Stromal cell of bone marrow (primary cell): Measurements from ENCODE around the gene RAD9A.

Source experiments
- DNase-seq: peaks from one replicate; pipeline ENCODE4 v3.0.0-alpha.2; 2012; ENCODE audit warnings: low read depth

RAD9A gene

GRCh38 chr11:67391304-67392182 lies at the start of gene RAD9A:
TSS of gene RAD9A (plus strand) at chr11:67391986. CDS start at chr11:67392045, 59 bp downstream.
- DNase-seq = peak; percentile 89

DNA sequence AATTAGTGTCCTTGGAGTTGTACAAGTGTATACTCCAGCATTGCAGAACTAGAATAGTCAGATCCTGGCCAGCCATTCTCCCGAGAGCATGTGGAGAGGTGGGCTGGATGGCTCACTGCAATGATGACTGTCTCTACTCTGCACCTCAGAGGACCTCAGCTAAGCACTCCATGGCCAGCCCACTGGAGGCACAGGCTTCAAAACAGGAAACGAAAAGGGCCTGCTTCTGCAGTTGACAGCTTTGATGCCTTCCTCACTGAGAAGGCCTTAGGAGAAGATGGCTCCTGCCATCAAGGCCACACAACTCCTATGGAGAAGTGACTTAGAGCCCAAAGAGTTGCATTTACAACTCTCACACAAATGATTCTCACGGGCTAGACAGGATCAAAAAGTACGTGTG lies 47.5 kb upstream of the RAD9A start:
- no peak for DNase-seq

GRCh38 chr11:67345247-67345919 lies 46.4 kb upstream of the RAD9A start:
- no peak for DNase-seq

DNA sequence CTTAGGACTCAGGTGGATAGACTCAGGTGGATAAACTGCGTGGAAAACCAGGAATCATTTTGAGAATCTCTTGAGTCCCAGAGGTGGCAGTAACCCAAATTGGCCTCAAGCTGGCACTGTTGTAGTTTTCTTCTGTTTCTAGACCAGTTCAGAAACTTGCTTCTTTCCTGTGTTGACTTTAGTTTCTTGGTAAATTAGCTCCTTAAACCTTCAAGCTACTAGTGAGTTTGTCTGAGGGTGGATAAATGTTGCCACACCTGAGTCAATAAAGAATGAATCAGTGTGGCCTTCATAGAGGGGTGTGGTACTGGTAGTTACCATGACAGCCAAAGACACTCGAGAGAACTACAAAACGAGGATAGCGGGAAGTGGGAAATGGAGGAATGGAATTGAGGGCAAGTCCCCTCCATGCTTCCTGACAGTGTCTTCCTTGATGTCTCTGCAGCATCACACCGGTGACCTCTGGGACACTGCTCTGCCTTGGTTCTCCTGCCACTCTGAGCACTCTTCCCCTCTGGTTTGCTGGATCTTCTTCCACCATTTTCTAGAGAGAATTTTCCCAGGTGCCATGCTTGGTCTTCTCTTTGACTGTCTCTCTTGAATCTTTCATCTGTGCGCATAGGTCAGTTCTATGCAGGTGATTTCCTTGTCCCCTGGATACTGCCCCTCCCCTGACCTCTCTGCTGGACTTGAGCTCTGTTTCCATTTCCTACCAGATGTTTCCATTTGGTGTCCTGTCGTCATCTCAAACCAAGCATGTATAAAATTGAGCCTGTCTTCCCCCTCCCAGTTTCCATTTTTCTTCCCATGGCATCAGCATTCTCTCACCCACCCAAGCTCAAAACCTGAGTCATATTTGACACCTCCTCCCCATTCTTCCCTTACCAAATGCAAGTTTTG lies 45.6 kb upstream of the RAD9A start:
- DNase-seq = peak; percentile 50

GRCh38 chr11:67347964-67348749 lies 43.6 kb upstream of the RAD9A start:
- no peak for DNase-seq

DNA sequence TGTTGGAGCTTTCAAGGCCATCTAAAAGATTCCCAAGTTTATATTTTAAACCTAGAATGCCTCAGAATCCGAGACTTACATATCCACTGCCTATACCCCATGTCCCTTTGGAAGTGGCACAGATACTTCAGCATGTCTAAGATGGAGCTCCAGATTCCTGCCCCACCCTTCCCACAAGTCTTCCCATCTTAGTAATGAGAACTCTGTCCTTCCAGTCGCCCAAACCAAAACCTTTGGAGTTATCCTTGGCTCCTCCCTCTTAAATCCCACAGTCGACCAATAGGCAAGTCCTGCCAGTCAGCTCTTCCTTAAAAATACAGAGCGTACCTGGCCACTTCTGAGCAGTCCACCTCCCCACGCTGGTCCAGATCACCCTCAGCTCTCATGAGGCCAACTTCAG lies 42.8 kb upstream of the RAD9A start:
- no peak for DNase-seq

GRCh38 chr11:67349457-67349856 lies 42.3 kb upstream of the RAD9A start:
- DNase-seq = no peak

- DNase-seq = no peak
These were observed 41.8 kb upstream of the RAD9A start for GRCh38 chr11:67349928-67350465.

DNA sequence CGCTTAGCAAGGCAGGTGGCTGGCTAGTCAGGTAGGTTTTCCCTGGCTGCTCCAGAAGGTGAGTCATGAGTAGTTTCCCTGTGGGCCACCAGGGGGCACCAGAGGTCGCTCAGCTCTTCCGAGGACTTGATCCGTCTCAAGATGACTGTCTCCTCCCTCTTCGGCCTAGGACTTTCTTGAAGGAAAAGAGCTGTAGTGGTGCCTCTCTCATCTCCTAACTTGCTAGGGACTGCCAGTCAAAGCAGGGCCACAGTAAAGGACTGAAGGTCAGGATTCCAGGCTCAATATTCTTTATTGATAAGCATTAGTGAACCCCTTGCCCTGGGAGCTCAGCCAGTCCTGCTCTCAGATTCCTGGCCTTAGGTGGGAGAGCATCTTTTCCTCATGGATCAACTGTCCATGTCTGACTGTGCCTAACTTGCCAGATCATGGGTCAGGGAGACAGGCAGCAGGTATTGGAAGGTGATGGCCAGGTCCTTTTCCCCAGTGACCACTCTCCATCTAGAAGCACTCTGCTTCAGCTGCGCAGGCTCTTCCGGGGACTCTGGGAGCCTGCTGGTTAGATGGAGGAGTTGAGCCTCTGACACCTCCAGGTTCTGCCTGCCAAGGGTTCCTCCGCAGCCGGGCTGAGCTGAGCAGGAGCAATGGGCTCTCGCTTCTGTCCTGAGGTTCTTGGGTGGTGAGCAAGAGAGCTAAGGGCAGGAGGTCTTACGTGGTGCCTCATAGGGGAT lies 40.3 kb upstream of the RAD9A start:
- peak; percentile 60 for DNase-seq

- no peak for DNase-seq
These were observed 39.1 kb upstream of the RAD9A start for GRCh38 chr11:67352546-67353316.

DNA sequence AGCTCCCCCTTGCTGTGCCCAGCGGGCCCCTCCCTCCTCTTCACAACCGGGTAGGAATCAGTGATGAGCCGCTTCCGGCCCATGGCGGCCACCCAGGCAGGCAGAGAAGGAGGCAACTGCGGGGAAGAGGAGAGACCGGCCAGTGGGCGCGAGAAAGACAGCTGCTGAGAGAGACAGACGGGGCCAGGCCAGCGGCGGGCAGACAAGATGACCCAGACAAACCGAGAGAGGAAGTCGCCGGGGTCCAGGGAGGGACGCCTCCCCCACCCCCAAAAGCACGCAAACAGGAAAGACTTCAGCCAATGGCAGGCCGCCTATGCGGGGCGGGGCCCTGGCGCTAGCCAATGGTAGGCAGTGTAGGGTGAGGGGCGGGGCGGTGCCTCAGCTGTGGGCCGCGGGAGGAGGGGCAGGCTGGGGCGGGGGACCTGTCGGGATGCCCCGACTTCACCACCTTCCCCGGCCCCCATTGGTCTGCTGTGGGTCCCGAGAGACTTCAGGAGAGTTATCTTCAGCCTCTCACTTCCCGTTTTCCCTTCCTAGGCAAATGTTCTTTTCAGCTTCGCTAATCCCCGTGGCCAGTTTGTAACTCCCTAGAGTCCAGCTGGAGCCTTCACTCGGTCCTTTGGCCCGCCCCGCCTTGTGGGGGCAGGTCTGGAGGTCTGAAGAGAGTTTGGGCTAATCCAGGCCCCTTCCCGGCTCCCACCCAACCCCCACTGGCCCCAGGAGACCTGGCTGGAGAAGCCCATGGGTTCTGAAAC lies 38.3 kb upstream of the RAD9A start, which contains the start of gene POLD4:
Gene POLD4, minus strand, starts transcription at position 230 of the 758 bp plus-strand sequence. Its CDS starts 147 bp downstream, at position 83.
- DNase-seq = peak; percentile 88

DNA sequence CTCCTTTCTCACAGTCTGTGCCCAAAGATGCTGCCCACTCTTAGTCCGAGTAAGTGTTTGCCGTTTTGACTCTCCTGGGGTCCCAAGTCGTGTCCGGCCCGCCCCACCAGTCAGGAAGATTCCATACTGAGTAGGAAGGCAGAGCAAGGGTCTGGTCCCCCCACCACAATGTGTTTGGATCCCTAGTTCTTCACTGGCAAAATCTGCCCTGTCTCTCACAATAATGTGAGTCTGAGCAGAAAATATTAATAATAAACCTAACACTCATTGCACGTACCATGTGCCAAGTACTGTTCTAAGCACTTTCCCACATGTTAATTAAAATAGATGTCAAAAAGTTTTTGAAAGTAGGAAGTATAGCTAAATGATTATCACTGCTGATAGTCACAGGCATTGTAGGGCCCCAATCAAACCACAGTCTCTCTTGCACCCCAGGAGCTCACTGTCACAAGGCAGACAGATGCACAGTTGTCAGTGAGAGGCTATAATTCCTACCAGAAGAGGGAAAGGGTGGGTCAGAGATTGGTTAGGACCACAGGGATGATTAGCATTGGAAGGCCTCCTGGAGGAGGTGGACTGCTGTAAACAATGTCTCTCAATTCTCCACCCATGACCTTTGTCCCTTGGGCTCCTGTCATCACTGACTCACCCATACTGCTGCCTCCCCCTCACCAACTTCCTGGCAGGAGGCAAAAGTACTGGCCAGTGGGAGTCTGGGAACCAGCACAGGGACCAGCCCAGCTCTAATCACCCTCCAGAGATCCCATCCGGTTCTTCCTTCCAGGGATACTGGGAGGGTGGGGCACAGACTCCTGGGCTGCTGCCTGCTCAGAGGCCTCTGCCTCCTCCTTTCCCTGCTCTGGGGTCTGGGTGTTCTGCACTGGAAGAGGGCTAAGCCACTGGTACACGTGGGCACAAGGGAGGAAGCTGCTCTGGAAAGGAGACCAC lies 37.4 kb upstream of the RAD9A start:
- peak; percentile 97 for DNase-seq

DNA sequence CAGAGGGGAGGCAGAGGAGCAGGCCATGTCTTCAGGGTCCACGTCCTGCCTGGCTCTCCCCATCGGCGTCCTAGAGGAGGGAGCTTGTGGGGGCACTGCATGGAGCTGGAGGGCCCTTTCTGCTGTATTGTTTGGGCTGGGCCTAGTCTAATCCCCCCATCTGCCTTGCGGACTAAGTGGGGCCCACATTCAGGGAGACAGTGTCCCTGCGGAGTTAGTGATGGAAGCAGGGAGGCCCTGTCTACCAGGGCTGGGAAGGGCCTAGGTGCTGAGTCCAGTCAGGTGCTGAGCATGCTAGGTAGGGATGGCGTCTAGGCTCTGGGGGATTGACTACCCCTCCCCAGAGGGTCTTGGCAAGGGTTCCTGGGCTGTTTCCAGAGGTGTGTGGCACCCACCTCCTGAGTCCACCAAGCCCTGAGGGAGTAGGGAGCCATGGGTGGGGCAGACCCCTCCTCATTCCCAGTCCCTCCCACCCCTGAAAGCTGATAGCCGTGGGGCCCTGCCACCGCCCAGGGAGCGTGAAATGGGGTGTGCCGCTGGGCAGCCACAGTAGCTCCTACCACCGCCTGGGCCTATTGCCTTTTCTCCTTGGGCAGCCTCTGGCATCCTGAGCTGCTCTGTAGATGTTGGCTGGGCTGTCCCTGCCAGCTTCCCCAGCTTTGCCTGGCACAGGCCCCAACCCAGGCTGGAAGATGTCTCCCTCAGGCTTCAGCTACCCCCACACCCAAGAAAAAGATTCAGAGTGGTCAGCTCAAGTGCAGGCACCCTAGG lies 36.6 kb upstream of the RAD9A start:
- DNase-seq = no peak

DNA sequence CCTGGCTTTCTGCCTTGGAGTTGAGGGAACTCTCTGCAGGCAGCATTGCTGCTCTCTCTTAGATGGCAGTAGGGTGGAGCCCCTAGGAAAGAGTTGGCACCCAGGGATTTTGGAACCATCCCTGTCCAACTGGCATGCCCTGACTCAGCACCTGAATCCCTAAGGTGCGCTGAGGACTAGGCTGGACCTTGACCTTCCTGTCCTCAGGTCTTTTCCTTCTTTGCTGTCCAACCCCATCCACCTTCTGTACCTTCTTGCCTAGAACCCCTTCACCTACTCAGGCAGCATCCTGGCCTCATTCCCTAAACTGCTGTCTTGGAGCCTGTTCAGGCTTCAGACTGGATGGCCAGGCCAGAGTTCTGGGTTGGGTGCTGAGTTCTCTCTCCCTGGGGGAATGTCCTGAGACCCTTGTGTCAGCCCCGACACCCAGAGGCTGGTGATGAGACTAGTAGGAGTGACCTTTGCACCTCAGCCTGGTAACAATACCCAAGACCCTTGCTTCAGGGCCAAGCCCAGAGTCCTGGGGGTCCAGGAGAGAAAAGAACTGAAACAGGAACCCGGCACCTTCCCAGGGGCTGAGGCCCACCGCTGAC lies 35.9 kb upstream of the RAD9A start:
- no peak for DNase-seq

GRCh38 chr11:67356387-67356863 lies 35.4 kb upstream of the RAD9A start:
- no peak for DNase-seq

DNA sequence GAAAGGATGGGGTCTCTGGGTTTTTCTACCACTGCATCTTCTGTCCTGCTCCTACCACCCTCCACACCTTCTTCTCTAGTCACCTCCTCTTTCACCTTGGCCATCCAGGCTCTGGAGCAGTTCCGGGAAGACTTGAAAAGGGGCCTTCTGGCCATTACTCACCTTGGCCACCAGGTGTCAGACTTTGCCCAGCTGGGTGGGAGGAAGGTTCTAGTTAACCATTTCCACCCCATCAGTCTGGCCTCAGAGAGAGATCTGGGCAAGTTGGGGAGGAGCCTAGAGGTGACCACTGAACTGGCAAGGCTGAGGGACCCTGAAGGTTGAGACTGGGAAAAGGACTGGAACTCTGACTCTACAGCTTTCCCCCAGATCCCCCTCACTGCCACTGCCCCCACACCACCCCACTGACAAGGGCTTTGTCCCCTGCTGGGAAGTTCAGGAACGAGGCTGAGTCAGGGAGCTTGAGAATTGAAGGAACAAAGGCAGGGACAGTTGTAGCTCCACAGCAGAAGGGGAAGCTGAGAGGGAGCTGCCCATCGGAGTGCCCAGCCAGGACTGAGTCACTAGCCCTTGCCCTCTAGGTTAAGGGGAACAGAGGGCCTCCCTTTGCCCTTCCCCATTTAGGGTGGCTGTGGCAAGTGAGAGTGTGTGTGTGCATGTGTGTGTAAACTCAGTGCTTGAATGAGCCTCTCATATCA lies 34.8 kb upstream of the RAD9A start:
- DNase-seq = peak; percentile 56
